Fibroblast of skin of right biceps (primary cell): ENCODE measurements around the gene POU2F1.
"Not testable (repeated sequence)": the region's sequence is repeated elsewhere in the genome, so short reads cannot be mapped to it uniquely, and the experiment has no call there.

Experiments used
- DNase-seq: peaks from one replicate; pipeline ENCODE4 v3.0.0-alpha.2; 2013

The POU2F1 gene

GRCh38 chr1:167233373-167233772, 12.7 kb downstream of the POU2F1 start:
- no peak for DNase-seq

GRCh38 chr1:167237000-167237399, 16.3 kb downstream of the POU2F1 start:
- no peak for DNase-seq

DNA sequence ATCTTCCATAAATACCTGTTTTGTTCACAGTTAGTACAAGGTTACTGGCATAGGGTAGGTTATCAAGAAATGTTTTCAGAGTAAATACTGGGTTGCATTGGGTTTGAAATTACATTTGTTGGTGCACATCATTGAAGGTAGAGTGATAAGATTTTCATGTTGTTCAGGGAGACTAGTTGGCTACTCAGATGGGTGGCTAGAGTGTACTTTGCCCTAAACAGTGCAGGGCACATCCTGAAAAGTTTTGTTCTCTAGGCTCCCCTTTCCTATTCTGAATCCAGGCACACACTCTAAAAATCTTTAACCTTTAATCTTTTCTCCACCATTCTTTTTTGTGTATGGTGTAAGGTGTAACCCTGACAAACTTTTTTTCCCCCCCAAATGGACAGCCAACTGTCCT, 18.0 kb downstream of the POU2F1 start:
- no peak for DNase-seq

GRCh38 chr1:167239257-167239656, 18.6 kb downstream of the POU2F1 start:
- DNase-seq, result no peak

DNA sequence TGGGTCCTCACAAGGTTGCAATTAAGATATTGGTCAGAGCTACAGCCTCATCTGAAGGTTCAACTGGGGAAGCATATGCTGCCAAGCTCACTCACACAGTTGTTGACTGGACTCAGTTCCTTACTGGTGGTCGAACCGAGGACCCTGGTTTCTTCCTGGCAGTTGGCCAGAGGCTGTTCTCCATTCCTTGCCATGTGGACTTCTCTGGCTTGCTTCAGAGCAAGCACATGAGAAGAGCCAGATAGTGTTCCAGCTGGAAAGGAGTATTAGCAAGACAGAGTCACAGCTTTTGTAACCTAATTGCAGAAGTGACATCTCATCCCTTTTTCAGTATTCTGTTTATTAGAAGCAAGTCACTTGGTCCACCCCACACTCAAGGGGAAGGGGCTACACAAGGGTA, 23.6 kb downstream of the POU2F1 start:
- DNase-seq, result no peak

DNA sequence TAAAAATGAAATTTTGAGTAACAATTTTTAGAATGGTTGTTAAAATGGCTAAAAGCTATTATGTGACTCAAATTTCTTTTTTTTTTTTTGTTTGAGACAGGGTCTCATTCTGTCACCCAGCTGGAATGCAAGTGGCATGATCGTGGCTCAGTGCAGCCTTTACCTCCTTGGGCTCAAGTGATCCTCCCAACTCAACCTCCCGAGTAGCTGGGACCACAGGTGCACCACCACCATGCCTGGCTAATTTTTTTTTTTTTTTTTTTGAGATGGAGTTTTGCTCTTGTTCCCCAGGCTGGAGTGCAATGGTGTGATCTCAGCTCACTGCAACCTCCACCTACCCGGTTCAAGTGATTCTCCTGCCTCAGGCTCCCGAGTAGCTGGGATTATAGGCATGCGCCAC, 24.5 kb downstream of the POU2F1 start:
- not testable (repeated sequence) for DNase-seq

DNA sequence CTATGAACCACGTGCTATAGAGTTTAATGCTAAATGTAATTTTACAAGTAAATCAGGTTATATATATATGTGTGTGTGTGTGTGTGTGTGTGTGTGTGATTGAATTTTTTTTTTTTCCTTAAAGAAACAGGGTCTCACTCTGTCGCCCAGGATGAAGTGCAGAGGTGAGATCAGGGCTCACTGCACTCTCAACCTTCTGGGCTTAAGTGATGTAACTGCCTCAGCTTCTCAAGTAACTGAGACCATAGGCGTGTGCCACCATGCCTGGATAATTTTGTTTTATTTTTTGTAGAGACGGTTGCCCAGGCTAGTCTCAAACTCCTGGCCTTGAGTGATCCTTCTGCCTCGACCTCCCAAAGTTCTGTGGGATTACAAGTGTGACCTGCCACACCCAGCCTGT, 26.3 kb downstream of the POU2F1 start:
- no peak for DNase-seq

- no peak for DNase-seq
These were observed 27.1 kb downstream of the POU2F1 start for GRCh38 chr1:167247754-167248153.

DNA sequence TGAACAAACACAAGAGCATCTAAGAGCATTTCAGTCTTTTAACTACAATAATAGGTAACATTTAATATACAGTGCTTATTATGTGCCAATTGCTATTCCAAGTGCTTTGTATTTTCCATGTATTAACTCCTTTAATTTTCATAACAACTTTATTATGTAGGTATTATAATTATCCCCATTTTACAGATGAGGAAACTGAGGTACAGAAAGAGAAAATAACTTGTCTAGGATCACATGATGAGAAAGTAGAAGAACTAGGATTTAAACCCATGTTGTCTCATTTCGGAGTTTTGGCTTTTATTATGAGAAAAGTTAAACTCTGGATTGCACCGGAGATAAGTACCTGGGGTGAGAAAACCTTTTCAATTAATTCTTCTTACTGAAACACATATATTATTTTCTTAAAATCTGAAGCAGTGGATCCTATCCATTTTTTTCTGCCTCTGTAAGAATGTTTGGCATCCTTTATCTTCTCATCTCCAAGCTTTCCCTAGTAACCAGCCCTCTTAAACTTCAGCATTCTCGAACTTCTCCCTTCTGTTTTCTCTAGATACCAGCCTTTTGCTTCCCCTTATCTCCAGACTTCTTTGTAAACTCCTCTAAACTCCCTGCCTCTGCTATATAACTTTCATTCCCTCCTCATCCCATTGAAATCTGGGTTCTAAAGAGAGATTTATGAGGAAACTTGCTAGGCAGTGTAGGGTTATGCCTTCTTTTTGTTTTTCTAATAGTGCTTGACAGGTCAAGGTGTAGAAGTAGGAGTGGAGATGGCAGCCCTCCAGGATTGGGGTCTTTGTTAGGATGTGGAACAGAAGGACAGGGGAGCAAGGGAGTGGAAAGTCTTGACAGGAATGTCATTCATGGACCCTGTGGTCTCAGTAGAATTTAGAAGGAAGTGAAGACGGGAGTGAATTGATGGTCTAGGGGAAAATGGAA, 28.3 kb downstream of the POU2F1 start:
- DNase-seq, result no peak

DNA sequence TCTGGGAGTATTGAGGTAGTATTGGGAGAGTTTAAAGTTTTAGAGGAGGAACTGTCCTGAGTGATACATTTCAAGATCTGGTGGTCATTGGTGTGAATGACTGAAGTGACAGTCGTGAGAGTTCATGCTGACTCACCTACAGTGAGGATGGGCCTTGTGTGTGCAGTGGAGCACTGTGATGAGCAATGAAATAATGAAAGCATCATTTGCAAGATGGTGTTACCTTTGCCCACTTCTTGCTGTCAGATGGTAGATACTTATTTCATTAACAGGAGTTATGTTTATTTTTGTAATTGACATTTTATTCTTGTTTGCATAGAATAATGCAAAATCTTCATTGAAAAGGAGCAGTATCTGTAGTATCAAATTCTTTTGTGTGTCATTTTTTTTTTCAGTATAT, 29.0 kb downstream of the POU2F1 start:
- DNase-seq, result no peak

- no peak for DNase-seq
These were observed 29.8 kb downstream of the POU2F1 start for GRCh38 chr1:167250482-167250881.

GRCh38 chr1:167251472-167251871, 30.8 kb downstream of the POU2F1 start:
- DNase-seq, result no peak

DNA sequence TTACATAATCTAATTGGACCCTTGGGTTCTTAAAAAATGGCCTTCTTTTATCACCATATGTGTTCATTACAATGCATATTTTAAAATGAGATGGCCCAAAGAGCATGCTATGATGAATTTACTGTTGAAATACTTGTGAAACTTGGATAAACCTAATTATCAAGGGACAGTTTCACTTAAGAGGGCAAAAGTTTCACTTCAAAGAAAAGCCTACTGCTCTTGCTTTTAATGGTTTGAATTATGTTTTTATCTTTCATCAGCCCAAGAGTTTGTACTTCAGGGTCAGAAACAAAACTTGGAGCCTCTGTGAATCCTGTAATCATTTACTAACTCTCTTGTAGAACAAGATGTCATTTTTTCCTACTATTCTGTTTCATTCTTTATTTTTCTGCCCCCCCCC, 32.3 kb downstream of the POU2F1 start:
- no peak for DNase-seq

DNA sequence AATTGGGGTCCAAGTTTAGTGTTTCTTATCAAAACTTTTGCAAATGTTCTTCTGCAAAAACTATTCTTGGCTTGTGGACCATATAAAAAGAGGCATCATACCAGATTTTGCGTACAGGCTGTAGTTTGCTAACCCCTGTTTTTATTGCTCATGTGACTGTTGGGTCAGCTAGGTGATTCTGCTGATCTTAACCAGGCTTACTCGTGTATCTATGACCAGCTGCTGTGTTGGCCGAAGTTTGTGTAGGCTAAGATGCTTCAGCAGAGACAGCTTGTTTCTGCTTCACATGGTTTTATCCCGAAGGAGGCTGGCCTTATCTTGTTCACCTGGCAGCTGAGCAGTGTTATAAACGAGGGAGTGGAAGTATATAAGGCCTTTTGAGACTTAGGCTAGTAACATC, 38.2 kb downstream of the POU2F1 start:
- DNase-seq, result no peak

- DNase-seq, result no peak
These were observed 42.1 kb downstream of the POU2F1 start for GRCh38 chr1:167262836-167263235.

DNA sequence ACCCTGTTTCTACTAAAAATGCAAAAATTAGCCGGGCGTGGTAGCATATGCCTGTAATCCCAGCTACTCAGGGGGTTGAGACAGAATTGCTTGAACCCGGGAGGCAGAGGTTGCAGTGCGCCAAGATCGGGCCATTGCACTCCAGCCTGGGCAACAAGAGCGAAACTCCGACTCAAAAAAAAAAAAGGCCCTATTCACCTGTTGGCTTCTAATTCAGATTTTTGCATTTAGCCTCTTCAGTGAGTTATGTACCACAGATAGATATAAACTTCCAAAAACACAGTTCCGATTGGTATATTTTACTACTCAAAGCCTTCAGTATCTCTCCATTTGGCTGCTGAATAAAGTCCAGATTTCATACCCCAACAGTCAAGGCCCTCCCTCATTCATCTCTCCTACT, 42.7 kb downstream of the POU2F1 start:
- no peak for DNase-seq

- peak; percentile 6 for DNase-seq
These were observed 43.3 kb downstream of the POU2F1 start for GRCh38 chr1:167263819-167264464.

DNA sequence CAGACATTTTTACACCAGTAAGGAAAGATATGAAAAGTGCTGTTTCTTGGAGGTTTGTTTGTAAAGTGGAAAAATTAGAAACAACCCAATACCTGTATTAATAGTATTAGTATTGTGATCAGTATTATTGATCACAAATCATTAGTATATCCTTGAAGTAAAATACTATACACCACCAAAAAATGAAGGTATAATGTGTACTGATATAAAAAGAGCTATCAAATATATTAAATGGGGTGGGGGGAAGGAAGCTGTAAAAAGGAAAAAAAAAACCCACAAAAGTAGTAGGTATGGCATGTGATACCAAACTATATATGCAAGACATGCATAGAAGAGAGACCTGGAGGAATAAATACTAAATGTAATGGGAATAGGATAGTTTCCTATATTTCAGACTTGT, 46.3 kb downstream of the POU2F1 start:
- no peak for DNase-seq

- no peak for DNase-seq
These were observed 47.7 kb downstream of the POU2F1 start for GRCh38 chr1:167268347-167268787.

DNA sequence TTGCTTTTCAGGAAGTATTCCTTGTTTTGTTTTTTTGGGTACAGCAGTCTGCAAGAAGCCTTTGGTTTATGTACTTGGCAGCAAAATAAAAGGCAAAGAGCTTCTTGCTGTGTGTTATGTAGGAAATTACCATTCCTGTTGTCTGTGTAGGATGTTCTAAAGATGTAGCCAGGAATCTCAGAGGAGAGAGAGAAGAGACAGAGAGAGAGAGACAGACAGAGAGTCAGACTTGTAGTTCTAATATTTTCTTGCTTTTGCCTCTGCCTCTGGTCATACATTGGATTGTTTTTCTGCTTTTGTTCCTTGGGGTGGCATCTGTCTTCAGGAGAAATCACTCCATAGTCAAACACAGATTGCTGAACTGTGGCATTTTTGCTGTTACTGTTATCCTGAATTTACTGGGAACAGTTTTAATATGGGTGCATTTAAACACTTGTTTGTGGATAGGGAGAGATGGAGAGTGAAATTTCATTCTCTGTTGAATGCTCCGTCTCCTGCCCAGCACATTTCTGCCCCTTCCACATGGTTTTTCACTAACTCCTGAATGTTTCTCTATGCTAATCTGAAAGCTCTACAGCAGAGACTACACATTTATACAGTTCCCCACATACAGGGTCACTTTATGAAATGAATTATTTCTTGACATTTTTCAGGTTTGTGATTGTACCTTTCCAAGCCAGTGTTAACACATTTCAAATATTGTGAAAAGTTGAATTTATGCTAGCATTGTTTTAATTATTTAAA, 49.8 kb downstream of the POU2F1 start:
- DNase-seq, result no peak

- no peak for DNase-seq
These were observed 51.8 kb downstream of the POU2F1 start for GRCh38 chr1:167272369-167272957.

- peak; percentile 47 for DNase-seq
These were observed 52.5 kb downstream of the POU2F1 start for GRCh38 chr1:167273027-167273800.
